MM.1S (cell line): ENCODE measurements around the gene CCDC93.

Experiments
- EZH2phosphoT487 ChIP-seq: fragments of 300-600 bp; sonication (generic); IDR thresholded peaks from 2 replicates; pipeline ENCODE4 v1.6.1; 2018; ENCODE audit warnings: antibody characterized with exemption, low read length
- TF ChIP-seq, protein P1 (sequence below): fragments of 300-600 bp; sonication (generic); IDR thresholded peaks from 2 replicates; pipeline ENCODE4 v1.5.1; 2016; ENCODE audit warnings: antibody characterized with exemption, low read length, mixed read lengths

DNA sequence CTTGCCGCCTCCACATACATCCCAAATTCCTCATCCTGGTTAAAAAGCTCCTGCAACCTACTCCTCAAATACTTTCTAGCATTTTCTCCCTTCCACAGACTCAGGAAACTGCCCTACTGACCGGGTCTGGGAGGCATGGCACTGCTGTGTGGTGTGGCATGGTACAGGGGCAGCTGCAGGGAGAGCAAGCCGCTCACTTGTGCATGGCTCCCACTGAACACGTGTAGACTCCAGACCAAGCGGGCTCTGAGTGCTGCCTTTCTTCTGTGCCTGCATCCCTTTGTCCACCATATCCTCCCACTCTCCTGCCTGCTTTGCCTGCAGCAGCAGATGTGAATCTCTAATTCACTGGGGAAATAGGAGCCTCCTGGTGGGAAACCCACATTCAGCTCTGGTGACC lies 72.2 kb downstream of the CCDC93 start:
- TF ChIP-seq, protein P1, sequence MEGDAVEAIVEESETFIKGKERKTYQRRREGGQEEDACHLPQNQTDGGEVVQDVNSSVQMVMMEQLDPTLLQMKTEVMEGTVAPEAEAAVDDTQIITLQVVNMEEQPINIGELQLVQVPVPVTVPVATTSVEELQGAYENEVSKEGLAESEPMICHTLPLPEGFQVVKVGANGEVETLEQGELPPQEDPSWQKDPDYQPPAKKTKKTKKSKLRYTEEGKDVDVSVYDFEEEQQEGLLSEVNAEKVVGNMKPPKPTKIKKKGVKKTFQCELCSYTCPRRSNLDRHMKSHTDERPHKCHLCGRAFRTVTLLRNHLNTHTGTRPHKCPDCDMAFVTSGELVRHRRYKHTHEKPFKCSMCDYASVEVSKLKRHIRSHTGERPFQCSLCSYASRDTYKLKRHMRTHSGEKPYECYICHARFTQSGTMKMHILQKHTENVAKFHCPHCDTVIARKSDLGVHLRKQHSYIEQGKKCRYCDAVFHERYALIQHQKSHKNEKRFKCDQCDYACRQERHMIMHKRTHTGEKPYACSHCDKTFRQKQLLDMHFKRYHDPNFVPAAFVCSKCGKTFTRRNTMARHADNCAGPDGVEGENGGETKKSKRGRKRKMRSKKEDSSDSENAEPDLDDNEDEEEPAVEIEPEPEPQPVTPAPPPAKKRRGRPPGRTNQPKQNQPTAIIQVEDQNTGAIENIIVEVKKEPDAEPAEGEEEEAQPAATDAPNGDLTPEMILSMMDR, result no peak
- TF ChIP-seq EZH2phosphoT487, result no peak
